Body of pancreas (tissue), 4 donors: ENCODE data around the gene ARRB1. TPM values are rescaled to one million over a fixed set of nuclear protein-coding genes. Genes with fewer than 3 reads are reported as not detected.
A peak's percentile ranks its signal among the peaks of the same experiment; 100 is the strongest.

Experiments
- ATAC-seq: fragments of 150-250 bp; one replicate; pipeline ENCODE4 v1.9.1; 2016
- DNase-seq, 4 donors: peaks; one replicate each; pipeline ENCODE4 v3.0.0-alpha.2; 2019
- H3K27ac ChIP-seq, 4 donors: fragments of 200-600 bp; sonication (generic); 1 replicate in 3 of 4; 2 replicates in 1 of 4; pipeline versions ENCODE4 v1.5.1 to v1.6.1; 2016 to 2019; ENCODE audit warnings: mild to moderate bottlenecking in 1 of 4, mixed read lengths in 1 of 4, moderate library complexity in 1 of 4
- H3K27me3 ChIP-seq, 2 donors: fragments of 200-600 bp; sonication (generic); one replicate each; pipeline ENCODE4 v1.6.0; 2016; ENCODE audit warnings: mild to moderate bottlenecking in 1 of 2
- H3K36me3 ChIP-seq, 2 donors: fragments of 200-600 bp; sonication (generic); replicated peaks in 1 of 2; 2 replicates each; pipeline ENCODE4 v1.5.1; 2016; ENCODE audit warnings: low read depth in 2 of 2; ENCODE audit not compliant: insufficient read depth in 1 of 2
- H3K4me1 ChIP-seq: fragments of 200-600 bp; sonication (generic); one replicate; pipeline ENCODE4 v1.6.0; 2016
- H3K4me3 ChIP-seq, 2 donors: fragments of 200-600 bp; sonication (generic); 1 replicate in 1 of 2; 2 replicates in 1 of 2; pipeline ENCODE4 v1.5.1; 2016 to 2019
- H3K9me3 ChIP-seq, 3 donors: fragments of 200-600 bp; sonication (generic); 1 replicate in 2 of 3; 2 replicates in 1 of 3; pipeline ENCODE4 v1.5.1; 2016
- CTCF ChIP-seq, 7 experiments: fragments of 450-650 bp in 4 of 7; fragments of 200-600 bp in 3 of 7; sonication (generic) in 3 of 7; IDR thresholded peaks; one replicate each; pipeline ENCODE4 v1.5.1; 2016 to 2019; ENCODE audit warnings: antibody characterized with exemption in 7 of 7
- POLR2A ChIP-seq, 3 donors: fragments of 450-650 bp; IDR thresholded peaks; one replicate each; pipeline ENCODE4 v1.6.1; 2016; ENCODE audit warnings: antibody characterized with exemption in 3 of 3, mild to moderate bottlenecking in 2 of 3
- WGBS, 2 donors: methylation state at CpG; one replicate each; pipeline ENCODE4 v1.1.5; 2017; 5-methylcytosine and 5-hydroxymethylcytosine counted together
- intact Hi-C: fragments of 100-400 bp; cut with DNase I; formaldehyde crosslinking; loops from one replicate; pipeline ENCODE4 v1.15.1; 2023
- total RNA-seq, 2 donors: library from RNA; depleted of rRNA; stranded (reverse); fragments of >200 nt; gene quantifications; one replicate each; pipeline ENCODE4 v1.1.0, GENCODE V29; 2016

Gene ARRB1
- 10 to 100 TPM; 41.0 to 54.1 TPM for total RNA-seq

- Histone ChIP-seq H3K9me3 (no peaks in the 10 kb centered on the region), H3K27me3 (no peaks in the 10 kb centered on the region), H3K4me3 (peak within 1 kb of the TSS; percentile 59 to 76), H3K36me3 (no peaks in the 10 kb centered on the region), H3K4me1 (peaks cover 55% of the 10 kb centered on the region), H3K27ac (peak within 1 kb of the TSS; percentile 87 to 94 (median 88))
- DNase-seq (peak in 1 of 4 donors; percentile 73), ATAC-seq (peak; percentile 82)
- 0% methylated on average over 23 of the region's 38 CpGs; no CpG with 5 or more reads in 1 of the 2 donors for WGBS, 2 donors
- peak in 2 of 7 experiments; percentile 3 to 19 for TF ChIP-seq CTCF (IDR thresholded peaks at IDR 0.05)
- peak in 2 of 3 donors; percentile 56 to 62 for TF ChIP-seq POLR2A (IDR thresholded peaks at IDR 0.05)
- intact Hi-C loops: no loop called here
These were observed at the start of gene ARRB1 for GRCh38 chr11:75351541-75351790. Gene ARRB1 (minus strand): TSS chr11:75351661. CDS start chr11:75351607, 54 bp downstream.

GRCh38 chr11:75400146-75400865, 48.8 kb upstream of the ARRB1 start:
- Histone ChIP-seq H3K36me3 (peaks cover 4 to 23% of the 10 kb centered on the region in 2 donors), H3K27me3 (no peaks in the 10 kb centered on the region), H3K4me1 (peaks cover 32% of the 10 kb centered on the region), H3K4me3 (peak overlapping the region; percentile 52 to 54), H3K9me3 (no peaks in the 10 kb centered on the region), H3K27ac (peak overlapping the region; percentile 76 to 91 (median 86))
- 5 to 12% methylated on average over 11 of the region's 11 CpGs for whole genome bisulfite sequencing, 2 donors
- no peak for DNase-seq
- TF ChIP-seq POLR2A (IDR thresholded peaks at IDR 0.05) (no peak), CTCF (IDR thresholded peaks at IDR 0.05) (no peak)
- no peak for ATAC-seq
- intact Hi-C loops: no loop called here

- Histone ChIP-seq H3K27ac (peak within 1 kb of the TSS; percentile 76 to 91 (median 86)), H3K4me1 (peaks cover 32% of the 10 kb centered on the region), H3K27me3 (no peaks in the 10 kb centered on the region), H3K36me3 (peaks cover 0 to 21% of the 10 kb centered on the region in 2 donors), H3K9me3 (no peaks in the 10 kb centered on the region), H3K4me3 (peak within 1 kb of the TSS; percentile 52 to 54)
- 0% methylated on average over 21 to 55 of the region's 55 CpGs for WGBS, 2 donors
- TF ChIP-seq CTCF (IDR thresholded peaks at IDR 0.05) (peak in 2 of 7 experiments; percentile 24 to 25), POLR2A (IDR thresholded peaks at IDR 0.05) (peak; percentile 63 to 92 (median 92))
- ATAC-seq (peak; percentile 97), DNase-seq (peak; percentile 91 to 95 (median 93))
- intact Hi-C loops: no loop called here
These were observed 48.1 kb upstream of the ARRB1 start, which contains the start of gene RPS3 for GRCh38 chr11:75399344-75400145. Gene RPS3 (plus strand): TSS chr11:75399518. CDS start chr11:75399548, 30 bp downstream.

GRCh38 chr11:75398906-75399305, 47.4 kb upstream of the ARRB1 start:
- no peak overlapping the region for H3K27ac ChIP-seq
- peaks cover 32% of the 10 kb centered on the region for H3K4me1 ChIP-seq
- intact Hi-C loops: no loop called here
- no peaks in the 10 kb centered on the region for H3K9me3 ChIP-seq
- 62 to 63% methylated on average over 8 of the region's 8 CpGs for WGBS, 2 donors
- ATAC-seq: peak; percentile 3
- peaks cover 0 to 15% of the 10 kb centered on the region in 2 donors for H3K36me3 ChIP-seq
- no peak for DNase-seq
- no peaks in the 10 kb centered on the region for H3K27me3 ChIP-seq
- no peak for TF ChIP-seq CTCF (IDR thresholded peaks at IDR 0.05)
- TF ChIP-seq POLR2A (IDR thresholded peaks at IDR 0.05): no peak
- H3K4me3 ChIP-seq: no peak overlapping the region
